ENCODE data around the gene KYNU.

The KYNU gene

GRCh38 chr2:142984657-142985056, 107.2 kb downstream of the KYNU start:
- H3K4me3 ChIP-seq (replicated peaks; ENCODE audit: low read depth, low read length) = no peak overlapping the region
- no peaks in the 10 kb centered on the region; the same call in 1 of the 2 replicates for H3K36me3 ChIP-seq (ENCODE audit: control insufficient read depth, insufficient read depth, low read length)
- no peak for TF ChIP-seq CTCF (IDR thresholded peaks at IDR 0.05; ENCODE audit: insufficient read depth, low read length, poor library complexity, severe bottlenecking)
- DNase-seq (ENCODE audit: extremely low read depth, insufficient read length) = no peak
- no peaks in the 10 kb centered on the region for H3K27me3 ChIP-seq (replicated peaks; ENCODE audit: control insufficient read depth, insufficient read depth, low read length)

GRCh38 chr2:142987044-142987443, 109.6 kb downstream of the KYNU start:
- no peak for TF ChIP-seq CTCF (IDR thresholded peaks at IDR 0.05; ENCODE audit: insufficient read depth, low read length, poor library complexity, severe bottlenecking)
- no peaks in the 10 kb centered on the region for H3K27me3 ChIP-seq (replicated peaks; ENCODE audit: control insufficient read depth, insufficient read depth, low read length)
- no peak for DNase-seq (ENCODE audit: extremely low read depth, insufficient read length)
- no peaks in the 10 kb centered on the region; the same call in 1 of the 2 replicates for H3K36me3 ChIP-seq (ENCODE audit: control insufficient read depth, insufficient read depth, low read length)
- H3K4me3 ChIP-seq (replicated peaks; ENCODE audit: low read depth, low read length) = no peak overlapping the region

- DNase-seq (ENCODE audit: extremely low read depth, insufficient read length) = peak; percentile 41
- Histone ChIP-seq H3K4me3 (replicated peaks; ENCODE audit: low read depth, low read length) (no peak overlapping the region), H3K27me3 (replicated peaks; ENCODE audit: control insufficient read depth, insufficient read depth, low read length) (no peaks in the 10 kb centered on the region), H3K36me3 (ENCODE audit: control insufficient read depth, insufficient read depth, low read length) (no peaks in the 10 kb centered on the region)
- peak; percentile 34 for TF ChIP-seq CTCF (IDR thresholded peaks at IDR 0.05; ENCODE audit: insufficient read depth, low read length, poor library complexity, severe bottlenecking)
Measured at GRCh38 chr2:142989273-142990204, 112.1 kb downstream of the KYNU start.

GRCh38 chr2:142991295-142991694, 113.8 kb downstream of the KYNU start:
- no peak for TF ChIP-seq CTCF (IDR thresholded peaks at IDR 0.05; ENCODE audit: insufficient read depth, low read length, poor library complexity, severe bottlenecking)
- Histone ChIP-seq H3K4me3 (replicated peaks; ENCODE audit: low read depth, low read length) (no peak overlapping the region), H3K36me3 (ENCODE audit: control insufficient read depth, insufficient read depth, low read length) (no peaks in the 10 kb centered on the region), H3K27me3 (replicated peaks; ENCODE audit: control insufficient read depth, insufficient read depth, low read length) (no peaks in the 10 kb centered on the region)
- DNase-seq (ENCODE audit: extremely low read depth, insufficient read length) = no peak

GRCh38 chr2:142992840-142993239, 115.4 kb downstream of the KYNU start:
- Histone ChIP-seq H3K27me3 (replicated peaks; ENCODE audit: control insufficient read depth, insufficient read depth, low read length) (no peaks in the 10 kb centered on the region), H3K36me3 (ENCODE audit: control insufficient read depth, insufficient read depth, low read length) (no peaks in the 10 kb centered on the region), H3K4me3 (replicated peaks; ENCODE audit: low read depth, low read length) (no peak overlapping the region)
- TF ChIP-seq CTCF (IDR thresholded peaks at IDR 0.05; ENCODE audit: insufficient read depth, low read length, poor library complexity, severe bottlenecking) = no peak
- no peak for DNase-seq (ENCODE audit: extremely low read depth, insufficient read length)

All from GM06990 (cell line).